ENCODE measurements around the gene EFS. TPM values are rescaled to one million over a fixed set of nuclear protein-coding genes. Genes with fewer than 3 reads are reported as not detected.

The EFS gene
- total and polyA plus RNA-seq, 10 of the 15 experiments (the other 5 are each of a cell fraction or from before 2014, with no cell fraction given), result 0.08 TPM; not detected in 9

- ChIA-PET CTCF (interaction anchor here (1.3 kb wide), 1 partner anchor 139 kb away, joined by 5 read pairs; no protein-coding TSS in a partner anchor), RAD21 (ENCODE audit: unreplicated experiment) (no interaction called here), SMC1A (ENCODE audit: uncharacterized antibody, unreplicated experiment) (no interaction called here), POLR2A (no interaction called here)
- H2AFZ ChIP-seq (ENCODE audit: control insufficient read depth, low read depth, low read length), result no peak overlapping the region
- 0% methylated on average over 1 of the region's 1 CpG for WGBS (ENCODE audit: insufficient coverage, insufficient replicate concordance, low lambda C conversion rate, missing lambda C conversion rate)
- H3K4me2 ChIP-seq (ENCODE audit: control insufficient read depth, insufficient read depth), result no peak overlapping the region
- TF ChIP-seq NR2F1 (conservative IDR thresholded peaks at IDR 0.05) (no peak), CEBPB (IDR thresholded peaks at IDR 0.05; ENCODE audit: borderline replicate concordance in 1 of 2, low read depth in 2 of 2, low read length in 2 of 2) (no peak), ZNF622 (IDR thresholded peaks at IDR 0.05) (no peak), SUZ12 (IDR thresholded peaks at IDR 0.05; ENCODE audit: unreplicated experiment) (no peak), KLF5 (IDR thresholded peaks at IDR 0.05; ENCODE audit: partially characterized antibody) (no peak), RCOR1 (conservative IDR thresholded peaks at IDR 0.05; ENCODE audit: low read depth, low read length) (no peak), NBN (IDR thresholded peaks at IDR 0.05) (no peak), ZBTB40 (IDR thresholded peaks at IDR 0.05; ENCODE audit: borderline replicate concordance) (no peak), RUNX3 (IDR thresholded peaks at IDR 0.05; ENCODE audit: low read length) (no peak), IRF5 (IDR thresholded peaks at IDR 0.05; ENCODE audit: borderline replicate concordance) (no peak), CBX5 (IDR thresholded peaks at IDR 0.05; ENCODE audit: low read depth) (no peak), NFYA (IDR thresholded peaks at IDR 0.05; ENCODE audit: borderline replicate concordance, low read depth, low read length) (no peak)
- TF ChIP-seq, protein P1, sequence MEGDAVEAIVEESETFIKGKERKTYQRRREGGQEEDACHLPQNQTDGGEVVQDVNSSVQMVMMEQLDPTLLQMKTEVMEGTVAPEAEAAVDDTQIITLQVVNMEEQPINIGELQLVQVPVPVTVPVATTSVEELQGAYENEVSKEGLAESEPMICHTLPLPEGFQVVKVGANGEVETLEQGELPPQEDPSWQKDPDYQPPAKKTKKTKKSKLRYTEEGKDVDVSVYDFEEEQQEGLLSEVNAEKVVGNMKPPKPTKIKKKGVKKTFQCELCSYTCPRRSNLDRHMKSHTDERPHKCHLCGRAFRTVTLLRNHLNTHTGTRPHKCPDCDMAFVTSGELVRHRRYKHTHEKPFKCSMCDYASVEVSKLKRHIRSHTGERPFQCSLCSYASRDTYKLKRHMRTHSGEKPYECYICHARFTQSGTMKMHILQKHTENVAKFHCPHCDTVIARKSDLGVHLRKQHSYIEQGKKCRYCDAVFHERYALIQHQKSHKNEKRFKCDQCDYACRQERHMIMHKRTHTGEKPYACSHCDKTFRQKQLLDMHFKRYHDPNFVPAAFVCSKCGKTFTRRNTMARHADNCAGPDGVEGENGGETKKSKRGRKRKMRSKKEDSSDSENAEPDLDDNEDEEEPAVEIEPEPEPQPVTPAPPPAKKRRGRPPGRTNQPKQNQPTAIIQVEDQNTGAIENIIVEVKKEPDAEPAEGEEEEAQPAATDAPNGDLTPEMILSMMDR (IDR thresholded peaks at IDR 0.05 in 2 of 3, conservative IDR thresholded peaks at IDR 0.05 in 1 of 3; ENCODE audit: control insufficient read depth in 2 of 3, extremely low read depth in 1 of 3, insufficient read depth in 1 of 3, low read depth in 3 of 3, low read length in 3 of 3), result no peak
- TF ChIP-seq, protein P2, sequence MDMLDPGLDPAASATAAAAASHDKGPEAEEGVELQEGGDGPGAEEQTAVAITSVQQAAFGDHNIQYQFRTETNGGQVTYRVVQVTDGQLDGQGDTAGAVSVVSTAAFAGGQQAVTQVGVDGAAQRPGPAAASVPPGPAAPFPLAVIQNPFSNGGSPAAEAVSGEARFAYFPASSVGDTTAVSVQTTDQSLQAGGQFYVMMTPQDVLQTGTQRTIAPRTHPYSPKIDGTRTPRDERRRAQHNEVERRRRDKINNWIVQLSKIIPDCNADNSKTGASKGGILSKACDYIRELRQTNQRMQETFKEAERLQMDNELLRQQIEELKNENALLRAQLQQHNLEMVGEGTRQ (IDR thresholded peaks at IDR 0.05; ENCODE audit: borderline replicate concordance, low read depth, low read length), result no peak
- no peaks in the 10 kb centered on the region for H3K27me3 ChIP-seq (replicated peaks in 1 of 2; ENCODE audit: control insufficient read depth in 2 of 2, insufficient read depth in 2 of 2, low read length in 1 of 2)
- H3K9ac ChIP-seq (ENCODE audit: control insufficient read depth, insufficient read depth, low read length), result no peak overlapping the region
- no peak overlapping the region for H3K4me3 ChIP-seq
- H3K36me3 ChIP-seq (ENCODE audit: control insufficient read depth in 2 of 2, insufficient read depth in 2 of 2, low read length in 1 of 2), result no peaks in the 10 kb centered on the region
- no peak for DNase-seq (ENCODE audit: low read depth, low spot score)
- no peaks in the 10 kb centered on the region for H4K20me1 ChIP-seq (ENCODE audit: control insufficient read depth, insufficient read depth)
- in situ Hi-C loops (cut with MboI), result no loop called here
- no peaks in the 10 kb centered on the region for H3K4me1 ChIP-seq (ENCODE audit: control insufficient read depth, insufficient read depth, low read length)
- intact Hi-C loops (cut with micrococcal nuclease; ENCODE audit: unreplicated experiment), result no loop called here
- no peak for ATAC-seq
- H3K9me3 ChIP-seq (replicated peaks; ENCODE audit: control insufficient read depth, insufficient read depth, low read length), result no peaks in the 10 kb centered on the region; the same call in 2 of the 3 replicates
- FAIRE-seq, result no peak
- BruUV-seq (replicated peaks), result no TSS peak
- H3K79me2 ChIP-seq (ENCODE audit: control insufficient read depth, insufficient read depth, low read length), result no peaks in the 10 kb centered on the region
- H3K27ac ChIP-seq (ENCODE audit: control insufficient read depth, insufficient read depth), result no peak overlapping the region
These were observed 25.3 kb downstream of the EFS start for GRCh38 chr14:23339506-23340268.
